Stimulated activated CD8-positive, alpha-beta memory T cell treated with anti-CD3 and anti-CD28 coated beads, Interleukin-12 subunit alpha, Interleukin-12 subunit beta, amount 100 ng/mL, for 24 hours (primary cell): Measurements from ENCODE around the gene CACNA2D4.

ENCODE experiments used
- DNase-seq: peaks from one replicate; pipeline ENCODE4 v3.0.0-alpha.2; 2020; ENCODE audit errors: extremely low read depth

CACNA2D4 gene

GRCh38 chr12:1844661-1845409 lies 73.6 kb downstream of the CACNA2D4 start:
- no peak for DNase-seq

- DNase-seq = no peak
These were observed 74.2 kb downstream of the CACNA2D4 start for GRCh38 chr12:1844223-1844622.

GRCh38 chr12:1843641-1844005 lies 74.8 kb downstream of the CACNA2D4 start:
- no peak for DNase-seq

GRCh38 chr12:1842905-1843640 lies 75.4 kb downstream of the CACNA2D4 start:
- no peak for DNase-seq

- DNase-seq = no peak
These were observed 76.1 kb downstream of the CACNA2D4 start for GRCh38 chr12:1842183-1842904.

- DNase-seq = no peak
These were observed 76.8 kb downstream of the CACNA2D4 start for GRCh38 chr12:1841586-1842182.

GRCh38 chr12:1840981-1841425 lies 77.4 kb downstream of the CACNA2D4 start:
- DNase-seq = no peak

GRCh38 chr12:1839956-1840951 lies 78.2 kb downstream of the CACNA2D4 start:
- DNase-seq = no peak

- no peak for DNase-seq
These were observed 79.0 kb downstream of the CACNA2D4 start for GRCh38 chr12:1839464-1839863.

- no peak for DNase-seq
These were observed 79.5 kb downstream of the CACNA2D4 start for GRCh38 chr12:1838994-1839365.

- DNase-seq = no peak
These were observed 80.1 kb downstream of the CACNA2D4 start for GRCh38 chr12:1838205-1838993.

GRCh38 chr12:1837541-1838204 lies 80.8 kb downstream of the CACNA2D4 start:
- no peak for DNase-seq

- no peak for DNase-seq
These were observed 81.5 kb downstream of the CACNA2D4 start for GRCh38 chr12:1836854-1837421.

- DNase-seq = no peak
These were observed 82.1 kb downstream of the CACNA2D4 start for GRCh38 chr12:1836241-1836803.

- DNase-seq = no peak
These were observed 83.0 kb downstream of the CACNA2D4 start for GRCh38 chr12:1835211-1836131.

GRCh38 chr12:1834186-1834925 lies 84.1 kb downstream of the CACNA2D4 start:
- DNase-seq = no peak

- no peak for DNase-seq
These were observed 84.8 kb downstream of the CACNA2D4 start for GRCh38 chr12:1833596-1834028.
